Measurements from ENCODE around the gene PHACTR2. TPM values are rescaled to one million over a fixed set of nuclear protein-coding genes. Genes with fewer than 3 reads are reported as not detected.
A peak's percentile ranks its signal among the peaks of the same experiment; 100 is the strongest.

The PHACTR2 gene
- polyA plus RNA-seq, 1 donor: 28.1 TPM

- DNase-seq: peak in 1 of 2 donors; percentile 45
- Histone ChIP-seq H3K27me3 (ENCODE audit: control insufficient read depth, insufficient read depth, low read length) (no peaks in the 10 kb centered on the region), H3K27ac (ENCODE audit: low read length) (peak overlapping the region; percentile 40), H3K36me3 (ENCODE audit: control insufficient read depth, insufficient read depth, low read length) (no peaks in the 10 kb centered on the region), H3K9me3 (ENCODE audit: control insufficient read depth, low read depth, low read length) (no peaks in the 10 kb centered on the region), H3K4me1 (ENCODE audit: control insufficient read depth, insufficient read depth, low read length) (peaks cover 14% of the 10 kb centered on the region), H3K4me3 (ENCODE audit: low read length) (no peak overlapping the region)
- no CpG with 5 or more reads among the region's 3 CpGs for WGBS (ENCODE audit: insufficient coverage, low lambda C conversion rate)
Measured at GRCh38 chr6:143674483-143675381, 3.0 kb upstream of the PHACTR2 start.

GRCh38 chr6:143675382-143675900, 2.3 kb upstream of the PHACTR2 start:
- H3K4me3 ChIP-seq (ENCODE audit: low read length): no peak overlapping the region
- DNase-seq: no peak
- peaks cover 14% of the 10 kb centered on the region for H3K4me1 ChIP-seq (ENCODE audit: control insufficient read depth, insufficient read depth, low read length)
- H3K9me3 ChIP-seq (ENCODE audit: control insufficient read depth, low read depth, low read length): no peaks in the 10 kb centered on the region
- no peak overlapping the region for H3K27ac ChIP-seq (ENCODE audit: low read length)
- H3K27me3 ChIP-seq (ENCODE audit: control insufficient read depth, insufficient read depth, low read length): no peaks in the 10 kb centered on the region
- H3K36me3 ChIP-seq (ENCODE audit: control insufficient read depth, insufficient read depth, low read length): no peaks in the 10 kb centered on the region

DNA sequence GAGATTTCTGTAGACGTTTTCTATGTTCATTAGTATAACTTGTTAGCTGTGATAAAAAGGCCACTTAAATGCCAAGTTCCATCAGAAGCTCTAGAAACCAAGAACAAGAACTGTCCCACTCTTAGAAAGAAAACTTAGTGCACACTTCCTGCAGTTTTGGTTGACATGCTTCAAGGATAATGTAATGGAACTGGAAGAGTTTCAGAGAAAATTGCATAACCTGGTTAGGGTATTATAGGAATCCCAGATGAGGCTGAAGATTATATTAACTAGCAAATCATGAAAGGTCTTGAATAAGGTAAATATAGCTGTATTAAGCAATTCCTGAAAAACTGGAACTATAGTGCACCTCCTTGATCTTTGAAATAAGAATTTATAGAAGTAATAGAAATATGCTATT, 1.8 kb upstream of the PHACTR2 start:
- Histone ChIP-seq H3K27me3 (ENCODE audit: control insufficient read depth, insufficient read depth, low read length) (no peaks in the 10 kb centered on the region), H3K36me3 (ENCODE audit: control insufficient read depth, insufficient read depth, low read length) (no peaks in the 10 kb centered on the region), H3K27ac (ENCODE audit: low read length) (no peak overlapping the region), H3K4me3 (ENCODE audit: low read length) (no peak overlapping the region), H3K9me3 (ENCODE audit: control insufficient read depth, low read depth, low read length) (no peaks in the 10 kb centered on the region), H3K4me1 (ENCODE audit: control insufficient read depth, insufficient read depth, low read length) (peaks cover 14% of the 10 kb centered on the region)
- no CpG with 5 or more reads among the region's 1 CpG for WGBS (ENCODE audit: insufficient coverage, low lambda C conversion rate)
- DNase-seq: peak in 1 of 2 donors; percentile 17

DNA sequence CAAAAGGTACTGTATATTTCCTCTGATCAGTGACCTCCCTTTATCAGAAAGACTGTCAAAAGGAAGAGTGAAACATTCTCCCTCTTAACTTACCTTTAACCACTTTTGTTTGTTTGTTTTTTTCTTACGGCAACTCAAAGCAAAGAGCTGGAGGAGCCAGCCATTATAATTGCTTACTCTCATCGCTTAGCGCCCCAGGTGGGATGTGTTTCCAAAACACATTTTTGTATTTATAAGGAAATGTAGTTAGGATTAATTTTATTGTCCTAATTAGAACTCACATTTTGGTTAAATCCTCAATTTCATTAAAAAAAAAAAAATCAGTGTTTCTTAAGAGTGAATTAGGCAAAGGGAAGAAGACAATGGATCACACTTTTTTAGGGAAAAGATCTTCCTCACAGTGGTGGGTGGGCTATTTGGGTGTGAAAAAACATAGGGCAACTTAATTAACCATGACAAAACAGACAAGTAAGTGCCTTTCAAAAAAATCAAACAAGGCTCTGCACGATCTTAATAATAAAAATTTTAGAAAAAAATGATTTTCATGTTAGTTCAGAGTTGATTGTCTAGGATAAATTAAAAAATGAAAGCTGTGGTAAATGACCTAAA, 1.2 kb upstream of the PHACTR2 start:
- 83% methylated on average over 4 of the region's 4 CpGs for WGBS (ENCODE audit: insufficient coverage, low lambda C conversion rate)
- H3K4me1 ChIP-seq (ENCODE audit: control insufficient read depth, insufficient read depth, low read length): peaks cover 14% of the 10 kb centered on the region

GRCh38 chr6:143677577-143677890, 231 bp upstream of the PHACTR2 start:
- no peak overlapping the region for H3K27ac ChIP-seq (ENCODE audit: low read length)
- no peak for DNase-seq
- no peaks in the 10 kb centered on the region for H3K36me3 ChIP-seq (ENCODE audit: control insufficient read depth, insufficient read depth, low read length)
- 23% methylated on average over 3 of the region's 9 CpGs for WGBS (ENCODE audit: insufficient coverage, low lambda C conversion rate)
- H3K4me3 ChIP-seq (ENCODE audit: low read length): peak overlapping the region; percentile 69
- H3K9me3 ChIP-seq (ENCODE audit: control insufficient read depth, low read depth, low read length): no peaks in the 10 kb centered on the region
- H3K4me1 ChIP-seq (ENCODE audit: control insufficient read depth, insufficient read depth, low read length): peaks cover 14% of the 10 kb centered on the region
- no peaks in the 10 kb centered on the region for H3K27me3 ChIP-seq (ENCODE audit: control insufficient read depth, insufficient read depth, low read length)

More for the DNA sequence above, 1.2 kb upstream of the PHACTR2 start:
- Histone ChIP-seq H3K27me3 (ENCODE audit: control insufficient read depth, insufficient read depth, low read length) (no peaks in the 10 kb centered on the region), H3K4me3 (ENCODE audit: low read length) (no peak overlapping the region), H3K36me3 (ENCODE audit: control insufficient read depth, insufficient read depth, low read length) (no peaks in the 10 kb centered on the region), H3K27ac (ENCODE audit: low read length) (no peak overlapping the region), H3K9me3 (ENCODE audit: control insufficient read depth, low read depth, low read length) (no peaks in the 10 kb centered on the region)
- DNase-seq: no peak

DNA sequence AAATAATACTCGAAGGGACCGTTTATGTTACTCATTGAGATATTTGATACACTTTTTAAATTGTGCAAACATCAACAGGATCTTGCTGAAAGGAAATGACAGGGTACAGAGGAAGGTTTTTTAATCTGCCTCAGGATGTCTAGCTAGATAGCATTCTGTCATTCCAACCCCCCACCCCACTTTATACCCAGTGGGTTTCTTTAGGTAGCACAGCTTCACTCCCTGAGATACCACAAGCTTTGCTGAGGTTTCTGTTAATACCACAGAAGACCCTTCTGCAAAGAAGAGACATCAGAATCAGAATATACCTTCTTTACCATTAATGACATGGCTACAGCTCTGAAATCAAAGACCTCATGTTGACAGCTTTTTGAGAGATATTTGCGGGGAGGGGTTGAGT, 1.3 kb downstream of the PHACTR2 start:
- WGBS (ENCODE audit: insufficient coverage, low lambda C conversion rate): no CpG with 5 or more reads among the region's 3 CpGs
- Histone ChIP-seq H3K27ac (ENCODE audit: low read length) (peak overlapping the region; percentile 67), H3K4me1 (ENCODE audit: control insufficient read depth, insufficient read depth, low read length) (peaks cover 9% of the 10 kb centered on the region), H3K9me3 (ENCODE audit: control insufficient read depth, low read depth, low read length) (no peaks in the 10 kb centered on the region), H3K36me3 (ENCODE audit: control insufficient read depth, insufficient read depth, low read length) (no peaks in the 10 kb centered on the region), H3K4me3 (ENCODE audit: low read length) (peak overlapping the region; percentile 69), H3K27me3 (ENCODE audit: control insufficient read depth, insufficient read depth, low read length) (no peaks in the 10 kb centered on the region)
- no peak for DNase-seq

DNA sequence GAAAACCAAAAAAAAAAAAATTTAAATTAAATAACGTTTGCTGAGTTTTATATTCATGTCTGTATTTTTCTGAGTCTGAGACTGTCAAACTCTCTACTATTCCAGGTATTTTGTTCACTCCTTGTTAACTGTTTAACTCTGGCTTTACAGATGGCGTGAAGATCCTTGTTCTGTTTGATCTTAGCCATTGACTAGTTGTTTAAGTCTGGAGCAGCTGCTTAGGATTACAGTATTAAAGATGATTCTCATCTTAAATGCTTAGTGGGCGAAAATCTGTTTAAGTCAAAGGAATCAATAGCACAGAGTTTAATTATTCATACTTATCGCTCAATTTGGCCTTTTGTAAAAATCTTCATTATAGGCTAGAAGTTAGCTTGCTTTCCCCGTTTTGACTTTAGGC, 2.4 kb downstream of the PHACTR2 start:
- Histone ChIP-seq H3K9me3 (ENCODE audit: control insufficient read depth, low read depth, low read length) (no peaks in the 10 kb centered on the region), H3K27me3 (ENCODE audit: control insufficient read depth, insufficient read depth, low read length) (no peaks in the 10 kb centered on the region), H3K4me3 (ENCODE audit: low read length) (no peak overlapping the region), H3K4me1 (ENCODE audit: control insufficient read depth, insufficient read depth, low read length) (peaks cover 3% of the 10 kb centered on the region), H3K36me3 (ENCODE audit: control insufficient read depth, insufficient read depth, low read length) (no peaks in the 10 kb centered on the region), H3K27ac (ENCODE audit: low read length) (no peak overlapping the region)
- DNase-seq: no peak
- WGBS (ENCODE audit: insufficient coverage, low lambda C conversion rate): 91% methylated on average over 3 of the region's 5 CpGs

- H3K4me1 ChIP-seq (ENCODE audit: control insufficient read depth, insufficient read depth, low read length): peaks cover 3% of the 10 kb centered on the region
- no peak overlapping the region for H3K27ac ChIP-seq (ENCODE audit: low read length)
- H3K36me3 ChIP-seq (ENCODE audit: control insufficient read depth, insufficient read depth, low read length): no peaks in the 10 kb centered on the region
- H3K4me3 ChIP-seq (ENCODE audit: low read length): no peak overlapping the region
- 100% methylated on average over 1 of the region's 3 CpGs for WGBS (ENCODE audit: insufficient coverage, low lambda C conversion rate)
- no peak for DNase-seq
- H3K27me3 ChIP-seq (ENCODE audit: control insufficient read depth, insufficient read depth, low read length): no peaks in the 10 kb centered on the region
- H3K9me3 ChIP-seq (ENCODE audit: control insufficient read depth, low read depth, low read length): no peaks in the 10 kb centered on the region
Measured at GRCh38 chr6:143682805-143683204, 5.0 kb downstream of the PHACTR2 start.

- peaks cover 3% of the 10 kb centered on the region for H3K4me1 ChIP-seq (ENCODE audit: control insufficient read depth, insufficient read depth, low read length)
- H3K4me3 ChIP-seq (ENCODE audit: low read length): no peak overlapping the region
- WGBS (ENCODE audit: insufficient coverage, low lambda C conversion rate): no CpG with 5 or more reads among the region's 1 CpG
- H3K27me3 ChIP-seq (ENCODE audit: control insufficient read depth, insufficient read depth, low read length): no peaks in the 10 kb centered on the region
- DNase-seq: no peak
- no peaks in the 10 kb centered on the region for H3K9me3 ChIP-seq (ENCODE audit: control insufficient read depth, low read depth, low read length)
- H3K36me3 ChIP-seq (ENCODE audit: control insufficient read depth, insufficient read depth, low read length): peaks cover 2% of the 10 kb centered on the region
- no peak overlapping the region for H3K27ac ChIP-seq (ENCODE audit: low read length)
Measured at GRCh38 chr6:143684486-143684885, 6.7 kb downstream of the PHACTR2 start.

DNA sequence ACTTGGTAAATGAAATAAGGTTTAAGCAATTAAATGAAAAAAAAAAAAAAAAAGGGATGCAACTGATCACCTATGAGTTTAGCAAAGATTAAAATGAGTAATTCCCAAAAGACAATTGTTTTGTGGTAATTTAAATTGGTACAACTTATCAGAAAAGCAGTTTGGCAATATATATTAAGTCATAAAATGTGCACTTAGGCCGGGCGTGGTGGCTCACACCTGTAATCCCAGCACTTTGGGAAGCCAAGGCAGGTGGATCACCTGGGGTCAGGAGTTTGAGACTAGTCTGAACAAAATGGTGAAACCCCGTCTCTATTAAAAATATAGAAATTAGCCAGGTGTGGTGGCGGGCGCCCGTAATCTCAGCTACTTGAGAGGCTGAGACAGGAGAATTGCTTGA, 7.9 kb downstream of the PHACTR2 start:
- Histone ChIP-seq H3K9me3 (ENCODE audit: control insufficient read depth, low read depth, low read length) (no peaks in the 10 kb centered on the region), H3K27me3 (ENCODE audit: control insufficient read depth, insufficient read depth, low read length) (no peaks in the 10 kb centered on the region), H3K27ac (ENCODE audit: low read length) (no peak overlapping the region), H3K4me1 (ENCODE audit: control insufficient read depth, insufficient read depth, low read length) (peaks cover 3% of the 10 kb centered on the region), H3K4me3 (ENCODE audit: low read length) (no peak overlapping the region), H3K36me3 (ENCODE audit: control insufficient read depth, insufficient read depth, low read length) (peaks cover 4% of the 10 kb centered on the region)
- no CpG with 5 or more reads among the region's 6 CpGs for WGBS (ENCODE audit: insufficient coverage, low lambda C conversion rate)
- no peak for DNase-seq

All from large intestine (tissue), 3 donors.